Measurements from ENCODE around the gene FADS3. TPM values are rescaled to one million over a fixed set of nuclear protein-coding genes. Genes with fewer than 3 reads are reported as not detected.
A peak's percentile ranks its signal among the peaks of the same experiment; 100 is the strongest.

The FADS3 gene
- total RNA-seq, 2 experiments from 2014 or later = 4.2 to 4.3 TPM

DNA sequence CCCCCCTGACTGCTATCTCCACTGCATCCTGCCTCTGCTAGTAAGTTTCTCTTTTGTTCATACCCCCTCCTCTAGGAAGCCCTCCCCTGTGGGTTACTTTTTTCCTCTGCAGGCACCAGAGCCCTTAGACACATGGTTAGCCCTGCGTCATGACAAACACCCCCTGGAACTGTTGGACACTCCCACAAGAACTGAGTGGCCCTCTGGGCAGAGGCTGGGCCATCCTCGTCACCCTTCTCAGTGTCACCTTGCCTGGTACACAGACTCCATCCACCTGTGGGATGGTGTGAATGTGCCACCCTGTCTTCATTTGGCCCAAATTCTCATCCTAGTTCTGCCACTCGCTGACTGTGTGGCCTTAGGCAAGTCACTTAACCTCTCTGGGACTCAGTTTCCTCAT lies 30.1 kb upstream of the FADS3 start:
- no peaks in the 10 kb centered on the region for H3K9me3 Mint-ChIP-seq
- H3K27me3 Mint-ChIP-seq (ENCODE audit: low read depth) = peaks cover 32% of the 10 kb centered on the region
- no peak for DNase-seq
- no peak overlapping the region for H3K4me3 Mint-ChIP-seq
- no peaks in the 10 kb centered on the region for H3K36me3 Mint-ChIP-seq (ENCODE audit: low read depth)
- intact Hi-C loops (cut with micrococcal nuclease) = no loop called here
- H3K27ac Mint-ChIP-seq = no peak overlapping the region
- H3K4me1 Mint-ChIP-seq (ENCODE audit: low read depth) = peaks cover 9% of the 10 kb centered on the region
- CTCF ChIA-PET = no interaction called here

DNA sequence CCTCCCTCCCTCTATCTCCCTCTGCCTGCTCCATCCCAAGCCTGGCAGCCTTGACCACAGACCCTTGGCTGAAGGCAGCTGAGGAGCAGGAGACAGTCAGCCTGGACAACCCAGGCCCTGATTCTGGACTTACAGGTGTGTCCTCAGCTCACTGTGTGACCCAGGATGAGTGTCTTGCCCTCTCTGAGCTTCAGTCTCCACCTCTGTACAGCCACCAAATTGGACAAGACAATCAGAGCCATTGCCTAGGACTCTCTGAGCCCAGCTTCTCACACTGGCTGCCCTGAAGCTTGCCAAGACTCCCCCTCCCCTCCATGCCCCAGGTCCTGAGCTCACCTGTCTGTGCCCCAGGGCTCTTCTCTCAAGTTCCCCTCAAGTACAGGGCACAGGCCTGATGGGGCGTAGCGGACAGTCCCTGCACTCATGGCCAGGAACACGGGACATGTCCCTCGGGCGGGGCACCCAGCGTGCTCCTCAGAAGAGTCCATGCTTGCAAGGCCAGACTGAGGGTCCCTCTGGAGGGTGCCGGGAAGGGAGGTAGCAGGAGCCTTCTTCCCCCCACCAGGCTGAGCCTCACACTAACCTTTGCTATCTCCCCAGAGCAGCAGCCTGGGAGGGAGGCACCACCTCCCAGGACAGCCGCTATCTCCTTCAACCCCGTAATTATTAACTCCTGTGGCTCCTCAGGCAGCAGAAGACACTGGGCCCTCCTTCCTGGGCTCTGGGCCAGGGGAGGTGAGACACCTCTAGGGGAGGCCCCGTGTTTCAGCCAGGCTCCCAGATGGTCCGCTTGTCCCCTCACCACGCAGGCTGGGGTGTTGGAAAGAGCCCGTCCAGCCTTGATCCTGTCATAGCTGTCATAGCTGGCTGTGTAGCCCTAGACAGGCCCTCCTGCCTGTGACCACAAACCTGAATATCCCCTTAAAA lies 28.6 kb upstream of the FADS3 start:
- H3K36me3 Mint-ChIP-seq (ENCODE audit: low read depth) = no peaks in the 10 kb centered on the region
- no peak overlapping the region for H3K27ac Mint-ChIP-seq
- DNase-seq = no peak
- H3K4me1 Mint-ChIP-seq (ENCODE audit: low read depth) = peaks cover 10% of the 10 kb centered on the region
- peaks cover 39% of the 10 kb centered on the region for H3K27me3 Mint-ChIP-seq (ENCODE audit: low read depth)
- H3K9me3 Mint-ChIP-seq = no peaks in the 10 kb centered on the region
- CTCF ChIA-PET = interaction anchor here (1.0 to 2.1 kb wide), 3 partner anchors 18 to 162 kb away, joined by 3 to 7 read pairs (median 3); no protein-coding TSS in a partner anchor
- intact Hi-C loops (cut with micrococcal nuclease) = no loop called here
- no peak overlapping the region for H3K4me3 Mint-ChIP-seq

DNA sequence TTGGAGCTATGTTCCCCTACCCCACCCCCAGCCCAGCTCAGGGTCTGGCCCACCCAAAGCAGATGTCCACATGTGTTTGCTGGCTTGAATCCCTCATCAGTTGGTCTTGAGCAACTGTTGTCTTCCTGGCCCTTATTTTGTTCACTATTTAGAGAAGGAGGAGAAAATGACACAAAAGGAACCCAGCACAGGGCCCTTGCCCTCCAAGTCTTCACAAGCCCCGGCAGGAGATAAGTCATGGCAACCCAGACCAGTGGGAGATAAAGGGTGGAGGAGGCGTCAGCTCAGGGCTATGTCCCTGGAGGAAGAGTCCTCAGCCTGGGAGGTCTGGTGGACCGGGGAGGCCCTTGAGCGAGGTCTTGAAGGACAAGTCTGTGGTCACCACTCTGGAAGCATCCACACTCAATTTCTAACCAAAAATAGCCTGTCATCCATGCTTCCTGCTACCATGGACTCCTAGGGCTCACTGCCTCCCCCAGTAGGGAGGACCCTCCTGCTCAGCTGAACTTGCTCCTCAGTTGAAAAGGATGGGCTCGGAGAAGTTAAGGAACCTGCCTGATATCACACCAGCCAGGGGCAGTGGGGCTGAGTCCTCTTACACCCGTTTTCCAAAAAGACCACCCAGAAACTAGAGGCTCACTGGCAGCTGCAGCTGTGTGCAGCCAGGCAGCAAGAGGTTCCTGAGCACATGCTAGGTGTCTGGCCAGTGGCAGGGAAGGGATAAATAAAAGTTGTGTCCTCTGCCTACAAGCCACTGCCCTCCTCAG lies 27.8 kb upstream of the FADS3 start:
- H3K4me1 Mint-ChIP-seq (ENCODE audit: low read depth) = peaks cover 10% of the 10 kb centered on the region
- DNase-seq = no peak
- no peaks in the 10 kb centered on the region for H3K9me3 Mint-ChIP-seq
- peaks cover 41% of the 10 kb centered on the region for H3K27me3 Mint-ChIP-seq (ENCODE audit: low read depth)
- H3K27ac Mint-ChIP-seq = no peak overlapping the region
- intact Hi-C loops (cut with micrococcal nuclease) = no loop called here
- H3K4me3 Mint-ChIP-seq = no peak overlapping the region
- CTCF ChIA-PET = interaction anchor here (1.0 to 2.1 kb wide), 3 partner anchors 18 to 163 kb away, joined by 3 to 7 read pairs (median 3); no protein-coding TSS in a partner anchor
- no peaks in the 10 kb centered on the region for H3K36me3 Mint-ChIP-seq (ENCODE audit: low read depth)

DNA sequence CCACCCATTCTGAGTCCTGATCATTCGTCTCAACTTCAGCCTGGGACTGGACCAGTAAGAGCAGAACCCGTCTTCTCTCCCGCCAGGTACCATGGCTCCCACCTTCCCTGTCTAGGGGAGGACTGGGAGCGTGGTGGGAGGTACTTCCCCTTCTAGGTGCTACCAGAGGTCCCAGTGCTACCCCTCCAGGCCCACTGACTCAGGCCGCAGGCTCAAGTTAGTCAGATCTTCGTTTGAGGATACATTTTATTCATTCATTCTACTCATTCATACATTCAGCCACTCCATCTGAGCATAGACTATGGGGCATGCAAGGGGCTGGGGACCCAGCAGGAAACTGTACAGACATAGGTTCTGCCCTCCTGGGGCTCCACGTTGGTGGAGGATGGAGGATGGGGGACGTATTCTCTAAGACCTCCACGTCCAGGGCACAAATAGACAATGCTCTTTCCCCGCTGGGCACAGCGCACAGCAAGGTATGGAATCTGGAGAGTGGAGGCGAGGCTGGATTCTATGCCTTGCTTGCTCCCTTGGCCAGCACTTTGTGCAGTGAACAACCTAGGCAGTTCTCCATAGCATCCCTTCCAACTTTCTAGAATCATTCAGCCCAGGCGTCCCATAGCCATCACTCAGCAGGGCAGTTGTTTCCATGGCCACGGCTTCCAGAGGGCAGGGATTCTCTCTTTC lies 27.0 kb upstream of the FADS3 start:
- CTCF ChIA-PET = interaction anchor here (1.0 to 2.1 kb wide), 2 partner anchors 28 to 164 kb away, joined by 3 to 7 read pairs; no protein-coding TSS in a partner anchor
- intact Hi-C loops (cut with micrococcal nuclease) = no loop called here
- no peak overlapping the region for H3K27ac Mint-ChIP-seq
- no peaks in the 10 kb centered on the region for H3K9me3 Mint-ChIP-seq
- peak overlapping the region; percentile 78 for H3K4me3 Mint-ChIP-seq
- peaks cover 41% of the 10 kb centered on the region for H3K27me3 Mint-ChIP-seq (ENCODE audit: low read depth)
- no peak for DNase-seq
- peaks cover 10% of the 10 kb centered on the region for H3K4me1 Mint-ChIP-seq (ENCODE audit: low read depth)
- H3K36me3 Mint-ChIP-seq (ENCODE audit: low read depth) = no peaks in the 10 kb centered on the region

DNA sequence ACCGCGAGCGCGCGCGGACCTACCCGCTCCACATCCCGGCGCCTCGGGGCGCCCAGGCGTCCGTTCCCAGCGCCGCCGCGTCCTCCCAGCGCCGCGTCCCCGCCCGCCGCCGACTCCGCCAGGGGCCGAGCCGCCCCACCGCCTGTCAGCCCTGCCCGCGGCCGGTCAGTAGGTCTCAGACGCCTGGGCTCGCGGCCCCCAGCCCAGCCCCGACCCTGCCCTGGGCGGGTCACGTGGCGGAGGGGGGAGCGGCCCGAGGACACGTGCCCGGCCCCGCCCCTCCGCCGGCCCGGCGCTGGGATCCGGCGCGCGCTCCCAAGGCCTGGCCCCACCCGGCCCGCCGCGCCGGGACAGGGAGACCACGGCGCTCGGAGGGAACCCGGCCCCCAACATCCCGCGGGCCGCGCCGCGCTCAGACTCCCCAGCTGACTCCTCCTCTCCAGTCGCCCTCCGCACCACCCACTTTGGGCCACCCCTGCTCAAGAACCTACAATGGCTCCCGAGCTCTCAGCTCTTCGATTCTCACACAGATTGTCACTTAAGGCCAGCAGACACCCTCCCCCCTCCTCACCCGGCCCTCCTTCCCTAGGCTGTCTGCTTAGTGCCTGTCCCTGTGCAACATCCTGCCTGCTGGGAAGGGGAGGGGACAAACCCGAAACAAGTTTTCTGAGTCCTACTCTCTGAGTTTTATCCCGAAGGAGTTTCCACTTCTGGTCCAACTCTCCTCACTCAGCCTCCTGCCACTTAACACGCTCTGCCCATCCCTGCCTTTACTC lies 26.2 kb upstream of the FADS3 start, which contains the start of gene RAB3IL1:
RAB3IL1 (minus strand) TSS at position 233 of the 776 bp plus-strand sequence; CDS start at position 34, 199 bp downstream.
- no peaks in the 10 kb centered on the region for H3K9me3 Mint-ChIP-seq
- peak; percentile 63 for DNase-seq
- intact Hi-C loops (cut with micrococcal nuclease) = no loop called here
- H3K4me3 Mint-ChIP-seq = peak within 1 kb of the TSS; percentile 78
- no peaks in the 10 kb centered on the region for H3K36me3 Mint-ChIP-seq (ENCODE audit: low read depth)
- H3K27ac Mint-ChIP-seq = no peak within 1 kb of the TSS
- peaks cover 10% of the 10 kb centered on the region for H3K4me1 Mint-ChIP-seq (ENCODE audit: low read depth)
- CTCF ChIA-PET = interaction anchor here (3.3 kb wide), 1 partner anchor 30 kb away, joined by 14 read pairs; no protein-coding TSS in a partner anchor
- H3K27me3 Mint-ChIP-seq (ENCODE audit: low read depth) = peaks cover 44% of the 10 kb centered on the region

DNA sequence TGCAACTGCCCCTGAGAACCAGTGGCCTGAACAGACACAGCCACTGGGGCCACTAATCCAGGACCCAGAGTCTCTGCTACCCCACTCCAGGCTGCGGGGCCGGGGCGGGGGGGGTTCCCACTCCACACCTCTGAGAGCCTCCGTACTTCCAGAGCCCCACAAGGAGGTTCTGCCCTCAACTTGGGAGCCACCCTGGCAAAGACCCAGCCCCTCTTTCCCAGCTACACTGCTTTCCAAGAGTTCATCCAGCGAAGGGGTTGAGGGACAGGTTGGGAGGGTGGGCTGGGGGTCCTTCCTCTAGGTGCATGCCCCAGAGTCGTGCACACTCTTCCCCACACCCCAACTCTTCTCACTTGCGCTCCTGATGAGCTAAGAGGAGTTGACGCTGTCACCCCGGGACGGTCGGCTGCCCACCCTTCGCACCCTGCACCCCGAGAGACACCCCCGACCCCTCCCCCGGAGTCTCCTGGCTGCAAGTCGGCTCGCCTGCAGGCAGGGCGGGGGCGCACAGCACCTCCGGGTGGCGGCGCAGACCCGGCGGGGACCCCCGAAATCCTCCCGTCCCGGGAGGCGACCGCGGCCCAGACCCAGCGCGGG lies 25.5 kb upstream of the FADS3 start:
- intact Hi-C loops (cut with micrococcal nuclease) = no loop called here
- Mint-ChIP-seq H3K36me3 (ENCODE audit: low read depth) (no peaks in the 10 kb centered on the region), H3K27ac (no peak overlapping the region), H3K4me3 (peak overlapping the region; percentile 64), H3K27me3 (ENCODE audit: low read depth) (peaks cover 44% of the 10 kb centered on the region), H3K9me3 (no peaks in the 10 kb centered on the region), H3K4me1 (ENCODE audit: low read depth) (peaks cover 10% of the 10 kb centered on the region)
- CTCF ChIA-PET = interaction anchor here (3.3 kb wide), 1 partner anchor 31 kb away, joined by 14 read pairs; no protein-coding TSS in a partner anchor
- DNase-seq = no peak

DNA sequence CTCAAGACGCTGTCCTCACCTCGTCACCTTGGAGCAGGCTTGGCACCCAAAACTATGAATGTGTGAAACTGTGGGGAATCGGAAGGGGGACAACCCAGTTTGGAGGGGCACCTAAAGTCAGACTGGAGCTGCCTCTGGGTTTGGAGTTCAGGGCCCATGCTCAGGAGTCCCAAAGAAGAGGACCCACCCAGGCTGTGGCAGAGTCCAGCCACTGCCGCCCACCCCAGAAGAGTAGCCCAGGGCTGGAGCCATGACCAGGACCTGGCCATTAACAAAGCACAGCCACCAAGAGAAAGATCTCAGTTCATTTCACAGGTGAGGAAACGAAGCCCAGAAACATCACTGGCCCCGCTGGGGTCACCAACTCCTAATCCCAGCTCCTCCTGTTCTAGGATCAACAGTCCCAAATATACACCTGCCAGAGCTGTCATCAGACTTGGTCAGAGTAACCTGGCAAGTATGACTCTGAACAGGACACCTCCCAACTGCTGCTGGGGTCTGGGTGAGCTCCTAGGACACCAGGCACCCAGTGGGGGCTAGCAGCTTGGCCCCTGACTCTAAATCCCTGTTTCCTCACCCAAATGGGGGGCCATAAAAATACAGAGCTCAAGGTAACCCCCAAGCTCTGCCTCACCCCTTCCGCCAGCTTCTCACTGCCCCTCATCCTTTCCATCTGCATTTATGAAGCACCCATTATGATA lies 23.3 kb upstream of the FADS3 start:
- Mint-ChIP-seq H3K4me1 (ENCODE audit: low read depth) (peaks cover 10% of the 10 kb centered on the region), H3K36me3 (ENCODE audit: low read depth) (no peaks in the 10 kb centered on the region), H3K27me3 (ENCODE audit: low read depth) (peaks cover 32% of the 10 kb centered on the region), H3K4me3 (no peak overlapping the region), H3K27ac (no peak overlapping the region), H3K9me3 (no peaks in the 10 kb centered on the region)
- intact Hi-C loops (cut with micrococcal nuclease) = no loop called here
- CTCF ChIA-PET = interaction anchor here (1.3 to 3.3 kb wide), 2 partner anchors 16 to 33 kb away, joined by 9 to 14 read pairs; no protein-coding TSS in a partner anchor
- DNase-seq = no peak

DNA sequence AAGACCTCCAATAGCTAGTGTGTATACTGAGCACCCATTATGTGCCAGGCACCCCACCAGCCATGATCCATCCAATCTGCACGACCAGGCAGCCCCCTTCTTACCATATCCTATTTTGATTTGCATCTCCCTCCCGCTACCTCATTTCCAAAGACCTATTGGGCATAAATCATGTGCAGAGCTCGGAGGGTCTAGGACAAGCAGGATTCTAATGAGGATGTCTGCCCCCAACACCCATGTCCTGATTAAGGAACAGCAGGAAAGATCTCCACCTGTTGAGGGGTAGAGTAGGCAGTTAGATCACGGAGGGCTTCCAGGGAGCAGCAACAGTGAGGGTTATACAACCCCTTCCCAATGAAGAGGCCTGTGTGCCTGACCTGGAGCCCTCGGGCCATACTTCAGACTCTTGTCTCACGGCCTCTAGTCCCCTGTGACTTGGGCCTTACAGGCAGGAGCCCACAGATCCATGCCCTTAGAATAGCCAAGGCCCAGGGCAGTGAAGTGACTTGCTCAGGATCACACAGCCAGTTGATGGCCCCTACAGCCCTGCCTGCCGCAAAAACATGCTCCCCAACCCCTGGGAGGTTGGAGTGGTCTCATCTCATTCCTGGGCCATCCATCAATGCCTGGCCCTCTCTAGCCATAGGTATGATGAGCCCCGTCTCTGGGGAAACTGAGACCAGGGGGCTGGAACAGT lies 22.5 kb upstream of the FADS3 start:
- DNase-seq = no peak
- Mint-ChIP-seq H3K27me3 (ENCODE audit: low read depth) (peaks cover 25% of the 10 kb centered on the region), H3K36me3 (ENCODE audit: low read depth) (no peaks in the 10 kb centered on the region), H3K4me1 (ENCODE audit: low read depth) (peaks cover 10% of the 10 kb centered on the region), H3K4me3 (no peak overlapping the region), H3K27ac (no peak overlapping the region), H3K9me3 (no peaks in the 10 kb centered on the region)
- CTCF ChIA-PET = interaction anchor here (1.5 kb wide), 1 partner anchor 14 kb away, joined by 3 read pairs; no protein-coding TSS in a partner anchor
- intact Hi-C loops (cut with micrococcal nuclease) = no loop called here

DNA sequence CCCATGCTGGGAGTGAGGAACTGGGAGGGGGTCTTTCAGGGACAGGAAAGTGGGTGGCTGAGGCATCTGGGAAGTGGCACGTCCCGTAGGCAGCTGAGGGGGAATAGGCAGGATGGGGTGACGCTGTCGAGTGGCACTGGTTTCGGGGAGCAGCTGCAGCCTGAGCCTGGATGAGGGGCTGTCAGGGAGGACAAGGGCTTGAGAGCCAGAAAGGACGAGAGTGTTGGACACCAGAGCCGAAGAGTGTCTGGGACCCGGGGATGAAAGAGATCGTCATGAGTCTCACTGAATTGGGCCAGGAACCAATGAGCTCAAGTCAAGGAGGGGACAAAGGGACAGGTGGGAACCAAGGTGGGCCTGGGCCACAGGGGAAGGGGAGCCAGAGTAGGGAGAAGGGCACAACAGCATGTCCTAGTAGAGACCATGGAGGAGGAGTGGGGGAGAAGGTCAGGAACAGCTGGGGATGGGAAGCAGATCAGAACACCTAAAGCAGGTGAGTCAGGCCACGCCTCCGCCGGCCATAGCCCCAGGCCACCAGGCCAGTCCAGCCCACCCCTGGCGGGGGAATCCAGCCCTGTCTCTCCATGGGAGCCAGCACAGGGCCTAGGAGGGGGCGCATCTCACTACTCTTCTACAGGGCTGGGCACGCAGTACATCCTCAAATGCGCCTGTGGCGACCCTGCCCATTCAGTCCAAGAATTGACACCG lies 21.8 kb upstream of the FADS3 start:
- no peak for DNase-seq
- Mint-ChIP-seq H3K9me3 (no peaks in the 10 kb centered on the region), H3K4me1 (ENCODE audit: low read depth) (peaks cover 9% of the 10 kb centered on the region), H3K36me3 (ENCODE audit: low read depth) (no peaks in the 10 kb centered on the region), H3K27me3 (ENCODE audit: low read depth) (peaks cover 20% of the 10 kb centered on the region), H3K27ac (no peak overlapping the region), H3K4me3 (no peak overlapping the region)
- intact Hi-C loops (cut with micrococcal nuclease) = no loop called here
- CTCF ChIA-PET = interaction anchor here (0.7 to 1.5 kb wide), 2 partner anchors 14 to 34 kb away, joined by 3 read pairs; no protein-coding TSS in a partner anchor

DNA sequence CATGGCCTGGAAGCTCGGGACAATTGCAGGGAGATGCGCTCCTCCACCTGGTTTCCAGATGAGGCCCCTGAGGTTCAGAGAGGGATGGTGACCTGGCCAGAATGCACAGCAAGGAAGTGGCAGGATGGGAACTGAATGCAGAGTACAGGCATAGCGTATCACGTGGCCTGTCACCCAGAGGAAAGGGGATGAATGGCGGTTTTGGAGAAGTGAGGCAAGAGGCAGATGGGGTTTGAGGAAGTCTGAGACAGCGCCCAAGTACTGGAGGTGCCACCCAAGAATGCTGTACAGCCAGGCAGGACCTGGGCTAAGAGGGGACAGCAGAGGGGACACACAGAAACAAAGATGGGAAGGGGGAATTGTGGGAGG lies 21.2 kb upstream of the FADS3 start:
- no peaks in the 10 kb centered on the region for H3K9me3 Mint-ChIP-seq
- H3K27ac Mint-ChIP-seq = no peak overlapping the region
- intact Hi-C loops (cut with micrococcal nuclease) = no loop called here
- H3K4me1 Mint-ChIP-seq (ENCODE audit: low read depth) = peaks cover 2% of the 10 kb centered on the region
- H3K4me3 Mint-ChIP-seq = no peak overlapping the region
- no peaks in the 10 kb centered on the region for H3K36me3 Mint-ChIP-seq (ENCODE audit: low read depth)
- CTCF ChIA-PET = interaction anchor here (0.7 to 1.5 kb wide), 2 partner anchors 13 to 34 kb away, joined by 3 read pairs; no protein-coding TSS in a partner anchor
- no peak for DNase-seq
- H3K27me3 Mint-ChIP-seq (ENCODE audit: low read depth) = peaks cover 13% of the 10 kb centered on the region

Data from activated naive CD4-positive, alpha-beta T cell treated with anti-CD3 and anti-CD28 coated beads for 36 hours (primary cell).